ENCODE results near the gene FOXE3. TPM values are rescaled to one million over a fixed set of nuclear protein-coding genes. Genes with fewer than 3 reads are reported as not detected.
A peak's percentile ranks its signal among the peaks of the same experiment; 100 is the strongest.

Gene FOXE3
- total and polyA plus RNA-seq, 2 of the 4 experiments (the other 2 are of a cell fraction), result 0.12 TPM; not detected in 1

GRCh38 chr1:47432071-47433036, 16.3 kb downstream of the FOXE3 start:
- H2AFZ ChIP-seq (replicated peaks; ENCODE audit: low read length, poor library complexity), result peak overlapping the region; percentile 89
- peak overlapping the region; percentile 8 for H2BK5ac ChIP-seq (ENCODE audit: low read depth, low read length, poor library complexity, severe bottlenecking)
- TF ChIP-seq SMC3 (IDR thresholded peaks at IDR 0.05; ENCODE audit: low read depth, low read length), result peak; percentile 44
- no peak for TF ChIP-seq CEBPB (IDR thresholded peaks at IDR 0.05; ENCODE audit: low read depth, low read length)
- 0 out of 2 replicates have a peak, but pooled peaks have one; percentile 18 for TF ChIP-seq MAZ (IDR thresholded peaks at IDR 0.05; ENCODE audit: borderline replicate concordance, low read depth, low read length)
- TF ChIP-seq RCOR1 (IDR thresholded peaks at IDR 0.05; ENCODE audit: insufficient replicate concordance, low read length), result no peak
- TF ChIP-seq ELK1 (IDR thresholded peaks at IDR 0.05; ENCODE audit: borderline replicate concordance, low read depth, low read length), result no peak
- TF ChIP-seq USF2 (IDR thresholded peaks at IDR 0.05; ENCODE audit: low read depth, low read length), result no peak
- TF ChIP-seq RAD21 (IDR thresholded peaks at IDR 0.05; ENCODE audit: low read length), result peak; percentile 76
- TF ChIP-seq MAFK (IDR thresholded peaks at IDR 0.05; ENCODE audit: low read depth, low read length), result no peak
- TF ChIP-seq POLR2A (IDR thresholded peaks at IDR 0.05; ENCODE audit: low read depth, low read length), result no peak
- peak; percentile 89 for TF ChIP-seq CTCF (conservative IDR thresholded peaks at IDR 0.05; ENCODE audit: low read depth, low read length)

More at GRCh38 chr1:47432071-47433036, 16.3 kb downstream of the FOXE3 start:
- POLR2A ChIA-PET (ENCODE audit: unreplicated experiment), result no interaction called here
- CTCF ChIA-PET, result interaction anchor here (0.6 to 2.6 kb wide), 18 partner anchors 8 to 295 kb away, joined by 3 to 15 read pairs (median 4); no protein-coding TSS in a partner anchor
- intact Hi-C loops (cut with micrococcal nuclease), result loop anchor here (1.0 to 10.0 kb wide), 3 partner anchors 98 to 294 kb away; partner anchors contain the start of gene CMPK1
- H3K9me1 ChIP-seq (ENCODE audit: insufficient read depth, low read length), result peaks cover 7% of the 10 kb centered on the region
- H3K27me3 ChIP-seq (ENCODE audit: control insufficient read depth, insufficient read depth, low read length), result no peaks in the 10 kb centered on the region; the same call in 1 of the 2 replicates
- DNase-seq (peak; percentile 79), ATAC-seq (ENCODE audit: low read depth) (peak; percentile 67)
- peak overlapping the region; percentile 52 for H3K4ac ChIP-seq (ENCODE audit: low read depth, low read length)
- H4K20me1 ChIP-seq (ENCODE audit: insufficient read depth, low read length), result peaks cover 4% of the 10 kb centered on the region; the same call in 1 of the 2 replicates
- no peak overlapping the region for H3K18ac ChIP-seq (ENCODE audit: low read depth, low read length)
- peak overlapping the region; percentile 65; the same call in 1 of the 2 replicates for H3K14ac ChIP-seq (replicated peaks; ENCODE audit: low read depth, low read length)
- dilution Hi-C loops (cut with HindIII; ENCODE audit: low sequenced_read_pairs, unreplicated experiment), result no loop called here
- H4K5ac ChIP-seq (ENCODE audit: low read depth, low read length), result no peak overlapping the region
- peak overlapping the region; percentile 63 to 87 for H4K8ac ChIP-seq (ENCODE audit: low read depth in 2 of 2, low read length in 2 of 2)
- H2BK120ac ChIP-seq (ENCODE audit: low read depth, low read length), result peak overlapping the region; percentile 61
- H2BK20ac ChIP-seq (ENCODE audit: low read depth, low read length), result peak overlapping the region; percentile 63; the same call in 1 of the 2 replicates
- peaks cover 7 to 26% of the 10 kb centered on the region in 2 experiments; a peak in 3 of 4 replicates for H3K79me1 ChIP-seq (ENCODE audit: low read depth in 1 of 2, low read length in 2 of 2)
- no peak overlapping the region for H3K4me3 ChIP-seq (ENCODE audit: insufficient read depth, low read depth, low read length)
- no peak overlapping the region for H3K56ac ChIP-seq (ENCODE audit: extremely low read depth, insufficient read depth, low read length)
- H3K36me3 ChIP-seq (ENCODE audit: control insufficient read depth, insufficient read depth, low read length), result no peaks in the 10 kb centered on the region
- peak overlapping the region; percentile 74; the same call in 1 of the 2 replicates for H3K23ac ChIP-seq (ENCODE audit: low read depth, low read length)
- in situ Hi-C loops (cut with MboI; ENCODE audit: low sequenced_read_pairs), result no loop called here
- peak overlapping the region; percentile 81 for H4K91ac ChIP-seq (ENCODE audit: insufficient read depth, low read depth, low read length)
- no TSS peak for BruUV-seq (replicated peaks)
- H2AK9ac ChIP-seq (replicated peaks; ENCODE audit: low read depth, low read length, poor library complexity), result peak overlapping the region; percentile 70
- H2AK5ac ChIP-seq (ENCODE audit: low read depth, low read length), result peak overlapping the region; percentile 70; the same call in 1 of the 2 replicates
- peak overlapping the region; percentile 42 for H3K4me2 ChIP-seq (ENCODE audit: low read depth, low read length)
- peaks cover 12% of the 10 kb centered on the region for H3K4me1 ChIP-seq (ENCODE audit: control insufficient read depth, insufficient read depth, low read length)
- no peak overlapping the region for H3K27ac ChIP-seq (ENCODE audit: insufficient read depth, low read length)
- H2BK15ac ChIP-seq (ENCODE audit: low read depth, low read length), result no peak overlapping the region
- 3% methylated on average over 8 of the region's 32 CpGs; no CpG with 5 or more reads in 1 of the 2 experiments for WGBS, 2 experiments (ENCODE audit: extremely low coverage in 2 of 2, insufficient read length in 1 of 2)
- no peaks in the 10 kb centered on the region for H3K9me3 ChIP-seq (ENCODE audit: control insufficient read depth, insufficient read depth, low read length)
- no peak overlapping the region; the same call in 1 of the 2 replicates for H3K9ac ChIP-seq (ENCODE audit: low read depth, low read length)
